IMR-90 (cell line): ENCODE measurements around the gene ATMIN. TPM values are rescaled to one million over a fixed set of nuclear protein-coding genes. Genes with fewer than 3 reads are reported as not detected.

Experiments used
- ATAC-seq: fragments of 200-7000 bp; cut with Tn5 transposase; 2 replicates; pipeline ENCODE4 v1.9.1; 2020; ENCODE audit warnings: low read depth, mild to moderate bottlenecking, moderate library complexity
- BruUV-seq: library from RNA; stranded (reverse); fragments of 400-500 nt; replicated peaks from 2 replicates; lab custom pipeline; 2021; lab: Mats Ljungman, UMichigan
- CTCF ChIA-PET: fragments of 300-600 bp; formaldehyde crosslinking; extraction: SDS; loops from one replicate; lab custom pipeline; 2021; ENCODE audit warnings: antibody characterized with exemption; lab: Yijun Ruan, JAX
- POLR2A ChIA-PET: fragments of 300-600 bp; sonication (Branson Sonifier 250); formaldehyde crosslinking; loops from one replicate; lab custom pipeline; 2022; ENCODE audit warnings: antibody characterized with exemption; ENCODE audit not compliant: unreplicated experiment; lab: Charles Lee
- DNase-seq: peaks from one replicate; pipeline ENCODE4 v3.0.0; 2013
- H2AFZ ChIP-seq: replicated peaks from 2 replicates; pipeline ENCODE3; 2013; ENCODE audit warnings: low read length, mild to moderate bottlenecking; ENCODE audit not compliant: poor library complexity
- H2AK5ac ChIP-seq: 2 replicates; pipeline ENCODE4 v1.6.1; 2013; ENCODE audit warnings: low read depth, low read length, inconsistent platforms
- H2AK9ac ChIP-seq: replicated peaks from 2 replicates; pipeline ENCODE3; 2013; ENCODE audit warnings: mild to moderate bottlenecking, low read depth, low read length, moderate library complexity; ENCODE audit not compliant: poor library complexity
- H2BK120ac ChIP-seq: 2 replicates; pipeline ENCODE4 v1.6.1; 2013; ENCODE audit warnings: low read depth, low read length, inconsistent platforms
- H2BK15ac ChIP-seq: 3 replicates; pipeline ENCODE4 v1.6.1; 2013; ENCODE audit warnings: low read depth, low read length, inconsistent platforms
- H2BK20ac ChIP-seq: 2 replicates; pipeline ENCODE4 v1.6.1; 2013; ENCODE audit warnings: low read depth, mild to moderate bottlenecking, inconsistent platforms, low read length, moderate library complexity
- H2BK5ac ChIP-seq: 2 replicates; pipeline ENCODE4 v1.6.1; 2013; ENCODE audit warnings: mild to moderate bottlenecking, low read depth, low read length, inconsistent platforms; ENCODE audit not compliant: poor library complexity, severe bottlenecking
- H3K14ac ChIP-seq: replicated peaks from 2 replicates; pipeline ENCODE4 v1.6.1; 2013; ENCODE audit warnings: low read depth, low read length, inconsistent platforms
- H3K18ac ChIP-seq: 2 replicates; pipeline ENCODE4 v1.6.1; 2013; ENCODE audit warnings: low read depth, low read length, control low read depth
- H3K23ac ChIP-seq: 2 replicates; pipeline ENCODE4 v1.6.1; 2013; ENCODE audit warnings: low read depth, low read length, inconsistent platforms
- H3K27ac ChIP-seq: 2 replicates; pipeline ENCODE4 v1.5.1; 2013; ENCODE audit warnings: mild to moderate bottlenecking, control low read depth, low read length; ENCODE audit not compliant: insufficient read depth
- H3K27me3 ChIP-seq: 2 replicates; pipeline ENCODE4 v1.6.1; 2013; ENCODE audit warnings: low read length; ENCODE audit not compliant: control insufficient read depth, insufficient read depth
- H3K36me3 ChIP-seq: 2 replicates; pipeline ENCODE4 v1.6.1; 2013; ENCODE audit warnings: low read length, mixed read lengths; ENCODE audit not compliant: control insufficient read depth, insufficient read depth
- H3K4ac ChIP-seq: 2 replicates; pipeline ENCODE4 v1.6.1; 2013; ENCODE audit warnings: low read depth, low read length, inconsistent platforms
- H3K4me1 ChIP-seq: 2 replicates; pipeline ENCODE4 v1.6.1; 2013; ENCODE audit warnings: low read length, mixed read lengths; ENCODE audit not compliant: control insufficient read depth, insufficient read depth
- H3K4me2 ChIP-seq: 2 replicates; pipeline ENCODE4 v1.6.1; 2013; ENCODE audit warnings: low read depth, mild to moderate bottlenecking, control low read depth, low read length, moderate library complexity
- H3K4me3 ChIP-seq: 2 replicates; pipeline ENCODE4 v1.5.1; 2013; ENCODE audit warnings: low read depth, mild to moderate bottlenecking, control low read depth, low read length, moderate library complexity; ENCODE audit not compliant: insufficient read depth
- H3K56ac ChIP-seq: 2 replicates; pipeline ENCODE4 v1.6.1; 2013; ENCODE audit warnings: low read length, inconsistent platforms; ENCODE audit not compliant: insufficient read depth; ENCODE audit errors: extremely low read depth
- H3K79me1 ChIP-seq, 2 experiments: 2 replicates each; pipeline ENCODE4 v1.6.1; 2013; ENCODE audit warnings: low read length in 2 of 2, inconsistent platforms in 1 of 2, low read depth in 1 of 2
- H3K9ac ChIP-seq: 2 replicates; pipeline ENCODE4 v1.6.1; 2013; ENCODE audit warnings: low read depth, low read length, control low read depth
- H3K9me1 ChIP-seq: 2 replicates; pipeline ENCODE4 v1.6.1; 2013; ENCODE audit warnings: low read length, inconsistent platforms; ENCODE audit not compliant: insufficient read depth
- H3K9me3 ChIP-seq: 2 replicates; pipeline ENCODE4 v1.6.1; 2013; ENCODE audit warnings: low read length; ENCODE audit not compliant: control insufficient read depth, insufficient read depth
- H4K20me1 ChIP-seq: 2 replicates; pipeline ENCODE4 v1.6.1; 2013; ENCODE audit warnings: low read length, inconsistent platforms; ENCODE audit not compliant: insufficient read depth
- H4K5ac ChIP-seq: 2 replicates; pipeline ENCODE4 v1.6.1; 2013; ENCODE audit warnings: mild to moderate bottlenecking, low read depth, low read length, control low read depth
- H4K8ac ChIP-seq, 2 experiments: 2 replicates each; pipeline ENCODE4 v1.6.1; 2013; ENCODE audit warnings: low read depth in 2 of 2, low read length in 2 of 2, control low read depth in 1 of 2, inconsistent platforms in 1 of 2
- H4K91ac ChIP-seq: 2 replicates; pipeline ENCODE4 v1.6.1; 2013; ENCODE audit warnings: low read depth, low read length, inconsistent platforms; ENCODE audit not compliant: insufficient read depth
- RCOR1 ChIP-seq: IDR thresholded peaks from 2 replicates; pipeline ENCODE4 v1.6.1; 2012; ENCODE audit warnings: mild to moderate bottlenecking, low read length, improper control_type of control experiment; ENCODE audit not compliant: insufficient replicate concordance
- WGBS, 2 experiments: methylation state at CpG; one replicate each; pipeline versions ENCODE4 v1.1.5 to v1.1.7; 2013; ENCODE audit warnings: missing lambda C conversion rate in 2 of 2; ENCODE audit not compliant: insufficient read length in 1 of 2; ENCODE audit errors: extremely low coverage in 2 of 2; 5-methylcytosine and 5-hydroxymethylcytosine counted together
- dilution Hi-C: fragments of 300-500 bp; cut with HindIII; formaldehyde crosslinking; loops from one replicate; pipeline ENCODE4 v1.14.3; 2018; ENCODE audit warnings: low sequenced_read_pairs; ENCODE audit not compliant: unreplicated experiment
- in situ Hi-C: fragments of 300-500 bp; cut with MboI; formaldehyde crosslinking; loops from 3 replicates; pipeline ENCODE4 v1.14.3; 2019; ENCODE audit warnings: low sequenced_read_pairs, inconsistent platforms, mixed read lengths
- intact Hi-C: fragments of 100-400 bp; cut with micrococcal nuclease; formaldehyde crosslinking; loops from 2 replicates; pipeline ENCODE4 v1.10.0; 2022
- polyA plus RNA-seq, 3 experiments: library from polyadenylated mRNA; depleted of rRNA; stranded (reverse); fragments of >200 nt; gene quantifications; 2 replicates each; pipeline ENCODE4 v1.2.3, GENCODE V29; 2012; ENCODE audit warnings: low replicate concordance in 1 of 3
- total RNA-seq: library from RNA; depleted of rRNA; stranded (reverse); fragments of >200 nt; gene quantifications from 2 replicates; pipeline ENCODE4 v1.2.3, GENCODE V29; 2012
- TF ChIP-seq, protein P1 (sequence below): conservative IDR thresholded peaks from 2 replicates; pipeline ENCODE4 v1.5.1; 2012; ENCODE audit warnings: mild to moderate bottlenecking, low read depth, low read length, improper control_type of control experiment

ATMIN gene
- total and polyA plus RNA-seq, 2 of the 4 experiments (the other 2 are of a cell fraction), result 15.8 to 45.9 TPM

DNA sequence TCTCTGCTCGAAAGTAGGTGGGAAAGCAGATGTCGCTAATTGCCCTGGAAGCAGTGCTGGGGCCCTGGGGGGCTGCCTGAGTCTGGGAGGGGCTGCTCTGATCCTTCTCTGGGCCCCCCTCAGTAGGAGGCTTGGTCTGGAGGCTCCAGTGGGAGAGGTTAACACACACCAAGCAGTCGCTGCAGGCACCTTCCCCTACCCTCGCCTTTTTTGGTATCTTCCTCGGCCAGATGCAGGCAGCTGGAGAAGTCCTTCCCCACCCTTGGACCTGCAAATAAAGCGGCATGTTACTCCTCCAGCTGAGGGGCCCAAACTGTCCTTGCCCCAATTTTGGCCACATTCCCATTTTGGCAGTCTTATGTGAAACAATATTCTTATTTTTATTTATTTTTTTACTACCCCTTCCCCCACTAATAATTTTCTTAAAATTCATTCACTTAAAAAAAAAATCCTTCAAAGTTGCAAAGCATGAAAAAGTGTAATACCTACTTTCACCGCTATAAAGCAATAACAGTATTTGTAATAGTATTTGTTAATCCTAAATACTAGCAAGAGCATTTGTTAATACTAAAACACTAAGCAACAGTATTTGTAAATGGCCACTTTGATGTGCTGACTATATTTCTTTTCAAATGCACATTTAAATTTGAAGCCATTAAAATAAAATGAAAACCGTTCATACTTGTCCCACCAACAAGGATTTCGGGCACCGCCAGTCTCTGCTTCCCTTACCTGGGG, 26.4 kb downstream of the ATMIN start:
- H3K4ac ChIP-seq, result no peak overlapping the region
- no peak overlapping the region for H2AK9ac ChIP-seq
- no peak for ATAC-seq
- DNase-seq, result no peak
- H4K8ac ChIP-seq, result no peak overlapping the region
- no peaks in the 10 kb centered on the region for H4K20me1 ChIP-seq
- intact Hi-C loops (no loop called here), dilution Hi-C loops (no loop called here), in situ Hi-C loops (no loop called here)
- no peaks in the 10 kb centered on the region for H3K4me1 ChIP-seq
- H2BK15ac ChIP-seq, result no peak overlapping the region
- H2BK120ac ChIP-seq, result no peak overlapping the region
- no peak overlapping the region for H3K23ac ChIP-seq
- 70% methylated on average over 3 of the region's 10 CpGs; no CpG with 5 or more reads in 1 of the 2 experiments for WGBS, 2 experiments
- H2AFZ ChIP-seq, result no peak overlapping the region
- no peak overlapping the region for H3K9ac ChIP-seq
- H3K79me1 ChIP-seq, result no peaks in the 10 kb centered on the region
- no peak overlapping the region for H3K4me2 ChIP-seq
- H3K36me3 ChIP-seq, result no peaks in the 10 kb centered on the region
- H3K56ac ChIP-seq, result no peak overlapping the region
- no peak overlapping the region for H3K27ac ChIP-seq
- no TSS peak for BruUV-seq
- ChIA-PET CTCF (interaction anchor here (0.6 kb wide), 1 partner anchor 151 kb away, joined by 3 read pairs; no protein-coding TSS in a partner anchor), POLR2A (no interaction called here)
- H3K9me3 ChIP-seq, result no peaks in the 10 kb centered on the region
- no peaks in the 10 kb centered on the region for H3K27me3 ChIP-seq
- H2BK5ac ChIP-seq, result no peak overlapping the region
- no peak overlapping the region for H4K5ac ChIP-seq
- no peak overlapping the region for H2AK5ac ChIP-seq
- H3K4me3 ChIP-seq, result no peak overlapping the region
- H3K18ac ChIP-seq, result no peak overlapping the region
- H3K9me1 ChIP-seq, result no peaks in the 10 kb centered on the region
- TF ChIP-seq, protein P1, sequence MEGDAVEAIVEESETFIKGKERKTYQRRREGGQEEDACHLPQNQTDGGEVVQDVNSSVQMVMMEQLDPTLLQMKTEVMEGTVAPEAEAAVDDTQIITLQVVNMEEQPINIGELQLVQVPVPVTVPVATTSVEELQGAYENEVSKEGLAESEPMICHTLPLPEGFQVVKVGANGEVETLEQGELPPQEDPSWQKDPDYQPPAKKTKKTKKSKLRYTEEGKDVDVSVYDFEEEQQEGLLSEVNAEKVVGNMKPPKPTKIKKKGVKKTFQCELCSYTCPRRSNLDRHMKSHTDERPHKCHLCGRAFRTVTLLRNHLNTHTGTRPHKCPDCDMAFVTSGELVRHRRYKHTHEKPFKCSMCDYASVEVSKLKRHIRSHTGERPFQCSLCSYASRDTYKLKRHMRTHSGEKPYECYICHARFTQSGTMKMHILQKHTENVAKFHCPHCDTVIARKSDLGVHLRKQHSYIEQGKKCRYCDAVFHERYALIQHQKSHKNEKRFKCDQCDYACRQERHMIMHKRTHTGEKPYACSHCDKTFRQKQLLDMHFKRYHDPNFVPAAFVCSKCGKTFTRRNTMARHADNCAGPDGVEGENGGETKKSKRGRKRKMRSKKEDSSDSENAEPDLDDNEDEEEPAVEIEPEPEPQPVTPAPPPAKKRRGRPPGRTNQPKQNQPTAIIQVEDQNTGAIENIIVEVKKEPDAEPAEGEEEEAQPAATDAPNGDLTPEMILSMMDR, result no peak
- TF ChIP-seq RCOR1, result no peak
- H3K14ac ChIP-seq, result no peak overlapping the region
- H2BK20ac ChIP-seq, result no peak overlapping the region
- no peak overlapping the region for H4K91ac ChIP-seq
